ENCODE results near the gene MYL5. TPM values are rescaled to one million over a fixed set of nuclear protein-coding genes. Genes with fewer than 3 reads are reported as not detected.

Gene MYL5
- 31.7 and 32.8 TPM in 2 replicates for total RNA-seq (2013; cell fraction: nucleolus; rRNA removed)
- 7.5 and 10.8 TPM in 2 replicates for total RNA-seq (2014; rRNA removed)
- total RNA-seq (2014; rRNA removed; fragmentation: Illumina TruSeq; extraction: Trizol): 5.9 and 7.0 TPM in 2 replicates
- total RNA-seq (2021): 12.0 and 13.8 TPM in 2 replicates
- polyA plus RNA-seq (2011; ENCODE audit: low read depth): 15.5 TPM
- 8.2 and 13.6 TPM in 2 replicates for polyA plus RNA-seq (2011; rRNA removed)
- polyA plus RNA-seq (2011; cell fraction: cytosol; rRNA removed): 11.3 and 13.3 TPM in 2 replicates
- 42.0 and 46.7 TPM in 2 replicates for polyA plus RNA-seq (2011; cell fraction: nucleus; rRNA removed)
- 22.6 and 23.9 TPM in 2 replicates for polyA plus RNA-seq (2012)
- polyA plus RNA-seq (2014; fragmentation: Illumina TruSeq; extraction: Trizol): 3.3 and 6.1 TPM in 2 replicates
- polyA plus RNA-seq (2014; fragmentation: Nextera tagmentation; extraction: Ambion mirVana): 1 to 10 TPM; 1.2 to 3.9 TPM
- 8.7 and 11.9 TPM in 2 replicates for polyA plus RNA-seq (2014; rRNA removed)
- polyA plus RNA-seq (2016; fragmentation: Nextera tagmentation; extraction: Ambion mirVana): 1 to 10 TPM; 6.6 to 7.8 TPM
- 5.0 and 11.4 TPM in 2 replicates for polyA minus RNA-seq (2011; rRNA and poly(A)+ RNA removed)
- polyA minus RNA-seq (2011; cell fraction: cytosol; rRNA and poly(A)+ RNA removed): 3.4 and 5.7 TPM in 2 replicates
- polyA minus RNA-seq (2011; cell fraction: nucleus; rRNA and poly(A)+ RNA removed): 16.8 and 27.2 TPM in 2 replicates
- Bru-seq, nascent RNA: percentile 59 among the genes with signal in this experiment
- BruChase-seq, experiment 1, labeled RNA remaining after a 6-hour chase: percentile 46 among the genes with signal in this experiment
- BruChase-seq, experiment 2, labeled RNA remaining after a 2-hour chase: percentile 42 among the genes with signal in this experiment
- long read RNA-seq, experiment 1, partial matches to known transcripts: 1 of 6 reads
- long read RNA-seq, experiment 1, other reads (novel, unspliced or antisense): 5 of 6 reads
- long read RNA-seq, experiment 2, partial matches to known transcripts: 1 of 2 reads
- long read RNA-seq, experiment 2, other reads (novel, unspliced or antisense): 1 of 2 reads

- in situ Hi-C loops (cut with MboI): no loop called here
- Histone ChIP-seq H3K79me2 (ENCODE audit: control insufficient read depth, insufficient read depth, low read length) (peaks cover 24% of the 10 kb centered on the region), H3K27me3 (replicated peaks in 1 of 2; ENCODE audit: control insufficient read depth in 2 of 2, insufficient read depth in 2 of 2, low read length in 1 of 2) (no peaks in the 10 kb centered on the region), H3K9me3 (replicated peaks; ENCODE audit: control insufficient read depth, insufficient read depth, low read length) (no peaks in the 10 kb centered on the region), H3K4me3 (peak within 1 kb of the TSS; percentile 89), H3K4me2 (ENCODE audit: control insufficient read depth, insufficient read depth) (peak within 1 kb of the TSS; percentile 96), H3K9ac (ENCODE audit: control insufficient read depth, insufficient read depth, low read length) (peak within 1 kb of the TSS; percentile 95), H3K36me3 (ENCODE audit: control insufficient read depth in 2 of 2, insufficient read depth in 2 of 2, low read length in 1 of 2) (peaks cover 6 to 7% of the 10 kb centered on the region in 2 experiments), H3K27ac (ENCODE audit: control insufficient read depth, insufficient read depth) (peak within 1 kb of the TSS; percentile 92), H3K4me1 (ENCODE audit: control insufficient read depth, insufficient read depth, low read length) (peaks cover 27% of the 10 kb centered on the region), H2AFZ (ENCODE audit: control insufficient read depth, low read depth, low read length) (peak within 1 kb of the TSS; percentile 49), H4K20me1 (ENCODE audit: control insufficient read depth, insufficient read depth) (no peaks in the 10 kb centered on the region)
- intact Hi-C loops (cut with micrococcal nuclease; ENCODE audit: unreplicated experiment): loop anchor here (2.0 to 10.0 kb wide), 4 partner anchors 24 to 430 kb away; partner anchors contain the start of genes GAK and TMEM175
- DNase-seq (ENCODE audit: low read depth, low spot score) (peak; percentile 93), FAIRE-seq (peak; percentile 95), ATAC-seq (peak; percentile 89)
- ChIA-PET CTCF (interaction anchor here (0.6 to 2.3 kb wide), 9 partner anchors 10 to 345 kb away, joined by 3 to 8 read pairs (median 4); no protein-coding TSS in a partner anchor), POLR2A (interaction anchor here (0.9 to 2.6 kb wide), 6 partner anchors 10 to 71 kb away, joined by 3 to 9 read pairs (median 6); no protein-coding TSS in a partner anchor), SMC1A (ENCODE audit: uncharacterized antibody, unreplicated experiment) (interaction anchor here (1.1 to 2.1 kb wide), 2 partner anchors 71 to 430 kb away, joined by 4 to 10 read pairs; no protein-coding TSS in a partner anchor), RAD21 (ENCODE audit: unreplicated experiment) (interaction anchor here (1.8 kb wide), 1 partner anchor 72 kb away, joined by 7 read pairs; no protein-coding TSS in a partner anchor)
- WGBS (ENCODE audit: insufficient coverage, insufficient replicate concordance, low lambda C conversion rate, missing lambda C conversion rate): under 1% methylated on average over 62 of the region's 84 CpGs
- no TSS peak for BruUV-seq (replicated peaks)
- TF ChIP-seq MEF2B (IDR thresholded peaks at IDR 0.05; ENCODE audit: partially characterized antibody, poor library complexity, severe bottlenecking): peak; percentile 40
- TF ChIP-seq WRNIP1 (IDR thresholded peaks at IDR 0.05; ENCODE audit: borderline replicate concordance, low read depth, low read length): 0 out of 2 replicates have a peak, but pooled peaks have one; percentile 24
- TF ChIP-seq ZBTB4 (CRISPR knock-in tag; IDR thresholded peaks at IDR 0.05): 0 out of 2 replicates have a peak, but pooled peaks have one; percentile 2
- no peak for TF ChIP-seq E2F8 (IDR thresholded peaks at IDR 0.05; ENCODE audit: low read depth, partially characterized antibody)
- peak; percentile 95 for TF ChIP-seq LARP7 (IDR thresholded peaks at IDR 0.05)
- no peak for TF ChIP-seq POLR2A (IDR thresholded peaks at IDR 0.05; ENCODE audit: low read depth, low read length)
- TF ChIP-seq SUZ12 (IDR thresholded peaks at IDR 0.05; ENCODE audit: unreplicated experiment): no peak
- no peak for TF ChIP-seq SRF (IDR thresholded peaks at IDR 0.05; ENCODE audit: low read depth in 2 of 2, low read length in 2 of 2)
- TF ChIP-seq ATF2 (IDR thresholded peaks at IDR 0.05; ENCODE audit: low read length): no peak
- TF ChIP-seq BCL11A (IDR thresholded peaks at IDR 0.05; ENCODE audit: low read depth, low read length): no peak
These were observed at the start of gene MYL5, which contains the start of gene ATP5ME for GRCh38 chr4:674172-675035. TSS of gene MYL5 (plus strand) at chr4:674542. CDS start at chr4:678027, 3,485 bp downstream. TSS of gene ATP5ME (minus strand) at chr4:674276. CDS start at chr4:674247, 29 bp downstream.

All from GM12878 (cell line).